OCI-LY1 (cell line): ENCODE measurements around the gene HSPA8.

Experiments
- H2AFZ ChIP-seq: fragments of 200-600 bp; sonication (generic), shearing (Covaris generic); 2 replicates; pipeline ENCODE4 v1.6.0; 2014; ENCODE audit warnings: antibody characterized with exemption, mild to moderate bottlenecking, low read length
- H3F3A ChIP-seq: fragments of 200-600 bp; sonication (generic), shearing (Covaris generic); 2 replicates; pipeline ENCODE4 v1.6.0; 2014; ENCODE audit warnings: mild to moderate bottlenecking, antibody characterized with exemption, low read length, moderate library complexity; ENCODE audit not compliant: insufficient read depth
- H3K27ac ChIP-seq: fragments of 200-600 bp; sonication (generic); 2 replicates; pipeline ENCODE4 v1.5.1; 2014; ENCODE audit warnings: low read length, mixed run types, mild to moderate bottlenecking, low read depth; ENCODE audit not compliant: poor library complexity, severe bottlenecking
- H3K27me3 ChIP-seq: fragments of 200-600 bp; sonication (generic); 2 replicates; pipeline ENCODE4 v1.6.0; 2014; ENCODE audit warnings: antibody characterized with exemption, mild to moderate bottlenecking, low read length, moderate library complexity; ENCODE audit not compliant: insufficient read depth
- H3K36me3 ChIP-seq: fragments of 200-600 bp; sonication (generic); 2 replicates; pipeline ENCODE4 v1.6.1; 2014; ENCODE audit warnings: mild to moderate bottlenecking, antibody characterized with exemption, low read length, moderate library complexity, mixed read lengths; ENCODE audit not compliant: insufficient read depth
- H3K4me1 ChIP-seq: fragments of 200-600 bp; sonication (generic); 2 replicates; pipeline ENCODE4 v1.5.1; 2014; ENCODE audit warnings: mild to moderate bottlenecking, low read length, moderate library complexity; ENCODE audit not compliant: insufficient read depth, severe bottlenecking
- H3K4me2 ChIP-seq: fragments of 200-600 bp; sonication (generic), shearing (Covaris generic); 2 replicates; pipeline ENCODE4 v1.6.1; 2014; ENCODE audit warnings: low read length
- H3K4me3 ChIP-seq: fragments of 200-600 bp; sonication (generic); 2 replicates; pipeline ENCODE4 v1.5.1; 2014; ENCODE audit warnings: low read length, low read depth, mild to moderate bottlenecking, mixed read lengths; ENCODE audit not compliant: poor library complexity, severe bottlenecking
- H3K79me2 ChIP-seq: fragments of 200-600 bp; shearing (Covaris generic); 2 replicates; pipeline ENCODE4 v1.6.1; 2016; ENCODE audit warnings: mixed run types, low read length, mixed read lengths; ENCODE audit not compliant: insufficient read depth
- H3K9ac ChIP-seq: fragments of 200-600 bp; sonication (generic), shearing (Covaris generic); 2 replicates; pipeline ENCODE4 v1.6.1; 2014; ENCODE audit warnings: mild to moderate bottlenecking, low read length, mixed read lengths
- H3K9me2 ChIP-seq: fragments of 200-600 bp; sonication (generic), shearing (Covaris generic); 2 replicates; pipeline ENCODE4 v1.6.1; 2014; ENCODE audit warnings: low read depth, mild to moderate bottlenecking, low read length, mixed read lengths
- H3K9me3 ChIP-seq: fragments of 200-600 bp; shearing (Covaris generic); 2 replicates; pipeline ENCODE4 v1.6.1; 2014; ENCODE audit warnings: low read length, mixed read lengths
- H4K20me1 ChIP-seq: fragments of 200-600 bp; sonication (generic), shearing (Covaris generic); 2 replicates; pipeline ENCODE4 v1.6.0; 2016; ENCODE audit warnings: mild to moderate bottlenecking, low read length; ENCODE audit not compliant: insufficient read depth
- CTCF ChIP-seq: fragments of 200-600 bp; sonication (generic), shearing (Covaris generic); IDR thresholded peaks from 2 replicates; pipeline ENCODE4 v1.5.1; 2017; ENCODE audit warnings: mild to moderate bottlenecking, antibody characterized with exemption, low read length, moderate library complexity, mixed read lengths
- EZH2 ChIP-seq: fragments of 200-600 bp; sonication (generic), shearing (Covaris generic); IDR thresholded peaks from 2 replicates; pipeline ENCODE4 v1.8.0; 2017; ENCODE audit warnings: borderline replicate concordance, mixed run types, mild to moderate bottlenecking, antibody characterized with exemption, low read length, moderate library complexity, mixed read lengths

HSPA8 gene

DNA sequence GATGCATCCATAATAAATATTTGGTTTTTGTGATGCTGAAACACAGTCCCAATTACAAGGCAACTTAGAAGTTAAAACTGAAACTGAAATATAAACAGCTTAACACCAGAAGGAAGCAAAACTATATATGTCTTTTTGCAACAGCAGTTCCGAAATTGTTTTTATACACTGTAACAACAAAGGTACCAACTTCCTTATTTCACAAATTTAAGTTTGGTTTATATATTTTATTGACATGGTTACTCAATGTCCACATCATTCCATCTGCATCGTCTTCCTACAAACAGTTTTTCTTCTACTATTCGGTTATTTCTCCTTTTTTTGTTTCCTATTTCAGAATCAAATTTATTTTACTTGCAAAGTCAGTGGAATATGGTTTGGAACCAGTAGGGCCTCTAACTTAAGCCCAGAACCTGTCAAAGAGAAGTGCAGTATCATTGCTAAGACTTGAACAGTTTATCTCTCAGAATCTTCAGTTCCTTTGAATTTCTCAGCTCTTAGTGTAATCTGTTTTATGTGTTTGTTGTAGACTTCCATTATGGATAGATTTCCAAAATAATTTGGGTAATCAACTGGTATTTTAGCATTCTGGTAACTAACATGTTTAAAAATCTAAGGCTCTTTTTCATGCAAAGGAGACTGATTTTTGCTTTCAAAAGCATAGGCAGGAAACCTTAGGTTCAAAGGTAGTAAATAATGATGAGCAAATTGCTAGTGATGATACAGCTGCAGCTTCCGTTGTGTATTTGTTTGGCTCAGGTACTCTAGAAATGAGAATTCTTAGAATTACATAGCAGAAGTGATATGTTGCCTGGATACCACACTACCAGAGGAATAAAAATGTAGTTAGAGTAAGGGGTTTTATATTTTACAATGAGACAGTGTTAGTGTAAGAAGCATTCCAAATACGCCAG lies 8.2 kb upstream of the HSPA8 start:
- Histone ChIP-seq H3K27ac (no peak overlapping the region), H2AFZ (no peak overlapping the region), H3K4me1 (peaks cover 32% of the 10 kb centered on the region), H3F3A (no peaks in the 10 kb centered on the region), H3K79me2 (no peaks in the 10 kb centered on the region), H3K36me3 (no peaks in the 10 kb centered on the region), H3K9me2 (no peaks in the 10 kb centered on the region), H3K9ac (0 out of 2 replicates have a peak overlapping the region, but pooled peaks have one; percentile 22), H3K9me3 (no peaks in the 10 kb centered on the region), H3K4me3 (peak overlapping the region; percentile 29), H3K4me2 (peak overlapping the region; percentile 61), H3K27me3 (no peaks in the 10 kb centered on the region), H4K20me1 (no peaks in the 10 kb centered on the region)
- TF ChIP-seq EZH2 = no peak

DNA sequence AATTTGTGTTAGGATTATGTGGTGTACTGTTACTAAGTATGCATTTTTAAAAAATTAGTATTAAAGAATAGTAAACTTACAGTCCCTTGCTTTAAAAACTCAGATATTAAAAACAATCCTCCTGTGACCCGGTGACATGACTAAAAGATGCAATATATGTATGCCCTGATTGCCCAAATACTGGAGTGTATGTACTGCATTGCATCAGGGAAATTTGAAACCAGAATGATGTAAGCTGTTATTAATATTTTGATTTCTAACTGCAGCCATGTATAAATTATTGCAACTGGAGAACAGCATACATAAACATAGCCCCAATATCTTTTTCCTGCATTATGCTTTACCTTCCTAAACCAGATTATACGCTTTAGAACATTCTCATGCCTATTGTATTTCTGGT lies 3.7 kb upstream of the HSPA8 start:
- Histone ChIP-seq H3K27me3 (no peaks in the 10 kb centered on the region), H3K9me2 (no peaks in the 10 kb centered on the region), H2AFZ (no peak overlapping the region), H3K79me2 (peaks cover 21% of the 10 kb centered on the region), H3K4me3 (no peak overlapping the region), H3K9ac (no peak overlapping the region), H3K4me1 (peaks cover 55% of the 10 kb centered on the region), H3K27ac (peak overlapping the region; percentile 97), H4K20me1 (no peaks in the 10 kb centered on the region), H3K4me2 (peak overlapping the region; percentile 92; the same call in 1 of the 2 replicates), H3K9me3 (no peaks in the 10 kb centered on the region), H3K36me3 (peaks cover 13% of the 10 kb centered on the region), H3F3A (peaks cover 2% of the 10 kb centered on the region; the same call in 1 of the 2 replicates)
- no peak for TF ChIP-seq CTCF
- no peak for TF ChIP-seq EZH2

GRCh38 chr11:123063826-123064657 lies 2.1 kb upstream of the HSPA8 start:
- Histone ChIP-seq H2AFZ (no peak overlapping the region), H3K9ac (peak overlapping the region; percentile 100), H3K9me2 (no peaks in the 10 kb centered on the region), H3K36me3 (peaks cover 29% of the 10 kb centered on the region), H3K4me3 (peak overlapping the region; percentile 96), H3F3A (peaks cover 13% of the 10 kb centered on the region), H4K20me1 (no peaks in the 10 kb centered on the region), H3K4me1 (peaks cover 55% of the 10 kb centered on the region), H3K27me3 (no peaks in the 10 kb centered on the region), H3K79me2 (peaks cover 23% of the 10 kb centered on the region), H3K27ac (peak overlapping the region; percentile 97), H3K4me2 (peak overlapping the region; percentile 92), H3K9me3 (no peaks in the 10 kb centered on the region)
- TF ChIP-seq CTCF = no peak
- TF ChIP-seq EZH2 = no peak
